Mesendoderm (in vitro differentiated cells): Measurements from ENCODE around the gene NDUFB10.

ENCODE experiments used
- DNase-seq: peaks from one replicate; pipeline ENCODE4 v3.0.0; 2013
- H2AK5ac ChIP-seq: 2 replicates; pipeline ENCODE4 v1.6.1; 2013; ENCODE audit warnings: low read length, inconsistent platforms
- H2BK120ac ChIP-seq: 2 replicates; pipeline ENCODE4 v1.6.1; 2013; ENCODE audit warnings: low read depth, mild to moderate bottlenecking, low read length, moderate library complexity, mixed read lengths
- H2BK15ac ChIP-seq: replicated peaks from 2 replicates; pipeline ENCODE4 v1.6.1; 2013; ENCODE audit warnings: low read depth, mild to moderate bottlenecking, moderate library complexity
- H2BK5ac ChIP-seq: 2 replicates; pipeline ENCODE4 v1.6.1; 2013; ENCODE audit warnings: low read length, inconsistent platforms
- H3K18ac ChIP-seq: 2 replicates; pipeline ENCODE4 v1.6.1; 2013; ENCODE audit warnings: mild to moderate bottlenecking, low read length, mixed read lengths
- H3K23ac ChIP-seq: one replicate; pipeline ENCODE4 v1.6.1; 2013; ENCODE audit warnings: low read length
- H3K27ac ChIP-seq: 2 replicates; pipeline ENCODE4 v1.5.1; 2013; ENCODE audit warnings: low read depth, mild to moderate bottlenecking, inconsistent platforms, low read length, moderate library complexity
- H3K27me3 ChIP-seq: 2 replicates; pipeline ENCODE4 v1.6.1; 2013; ENCODE audit warnings: low read length, control low read depth, mild to moderate bottlenecking, inconsistent platforms; ENCODE audit not compliant: insufficient read depth, poor library complexity
- H3K36me3 ChIP-seq: 2 replicates; pipeline ENCODE4 v1.6.1; 2013; ENCODE audit warnings: low read length, inconsistent platforms; ENCODE audit not compliant: control insufficient read depth, insufficient read depth
- H3K4ac ChIP-seq: one replicate; pipeline ENCODE4 v1.6.1; 2013; ENCODE audit warnings: low read depth, mild to moderate bottlenecking, low read length, moderate library complexity
- H3K4me1 ChIP-seq: 2 replicates; pipeline ENCODE4 v1.6.1; 2013; ENCODE audit warnings: low read depth, low read length, inconsistent platforms; ENCODE audit not compliant: control insufficient read depth
- H3K4me2 ChIP-seq: 2 replicates; pipeline ENCODE4 v1.6.1; 2013; ENCODE audit warnings: low read length
- H3K4me3 ChIP-seq: 2 replicates; pipeline ENCODE4 v1.5.1; 2013; ENCODE audit warnings: mild to moderate bottlenecking, low read length
- H3K56ac ChIP-seq: one replicate; pipeline ENCODE4 v1.6.1; 2013; ENCODE audit warnings: low read length
- H3K79me1 ChIP-seq: 2 replicates; pipeline ENCODE4 v1.6.1; 2013; ENCODE audit warnings: low read length, inconsistent platforms
- H3K79me2 ChIP-seq: 2 replicates; pipeline ENCODE4 v1.6.1; 2013; ENCODE audit warnings: mild to moderate bottlenecking, low read length; ENCODE audit not compliant: control insufficient read depth, insufficient read depth
- H3K9ac ChIP-seq: 2 replicates; pipeline ENCODE4 v1.6.1; 2013; ENCODE audit warnings: low read length, inconsistent platforms
- H4K5ac ChIP-seq: one replicate; pipeline ENCODE4 v1.6.1; 2013; ENCODE audit warnings: low read length
- H4K8ac ChIP-seq: one replicate; pipeline ENCODE4 v1.6.1; 2013; ENCODE audit warnings: low read depth, mild to moderate bottlenecking, control low read depth, low read length, moderate library complexity
- WGBS: extraction: QIAGEN DNeasy Blood & Tissue Kit; methylation state at CpG from one replicate; pipeline ENCODE4 v1.1.7; 2013; ENCODE audit warnings: low lambda C conversion rate, missing lambda C conversion rate; ENCODE audit not compliant: insufficient coverage; ENCODE audit errors: extremely low coverage; 5-methylcytosine and 5-hydroxymethylcytosine counted together

NDUFB10 gene

GRCh38 chr16:2003231-2003826 is 44.0 kb downstream of the NDUFB10 start:
- WGBS, result no CpG with 5 or more reads among the region's 8 CpGs

GRCh38 chr16:2003827-2004641 is 44.7 kb downstream of the NDUFB10 start:
- Histone ChIP-seq H3K9ac (peak overlapping the region; percentile 51), H2BK15ac (no peak overlapping the region), H3K27ac (no peak overlapping the region), H3K18ac (no peak overlapping the region), H2BK120ac (no peak overlapping the region), H3K36me3 (peaks cover 18% of the 10 kb centered on the region), H4K8ac (no peak overlapping the region), H3K79me2 (peaks cover 38% of the 10 kb centered on the region), H3K23ac (no peak overlapping the region), H2BK5ac (no peak overlapping the region), H3K56ac (peak overlapping the region; percentile 67), H3K79me1 (peaks cover 31% of the 10 kb centered on the region), H3K4me1 (peaks cover 9% of the 10 kb centered on the region), H3K4ac (no peak overlapping the region), H3K4me3 (no peak overlapping the region), H3K27me3 (no peaks in the 10 kb centered on the region), H3K4me2 (no peak overlapping the region), H2AK5ac (no peak overlapping the region), H4K5ac (no peak overlapping the region)
- no CpG with 5 or more reads among the region's 36 CpGs for WGBS
- peak; percentile 98 for DNase-seq

More at GRCh38 chr16:2003231-2003826, 44.0 kb downstream of the NDUFB10 start:
- Histone ChIP-seq H2BK5ac (no peak overlapping the region), H3K4ac (no peak overlapping the region), H3K18ac (no peak overlapping the region), H4K8ac (no peak overlapping the region), H2BK120ac (no peak overlapping the region), H2BK15ac (no peak overlapping the region), H3K27ac (no peak overlapping the region), H3K56ac (peak overlapping the region; percentile 27), H3K23ac (no peak overlapping the region), H4K5ac (no peak overlapping the region), H3K36me3 (peaks cover 19% of the 10 kb centered on the region), H3K9ac (peak overlapping the region; percentile 51), H3K4me2 (no peak overlapping the region), H3K4me1 (peaks cover 6% of the 10 kb centered on the region), H2AK5ac (no peak overlapping the region), H3K79me2 (peaks cover 31% of the 10 kb centered on the region), H3K4me3 (no peak overlapping the region), H3K79me1 (peaks cover 27% of the 10 kb centered on the region), H3K27me3 (no peaks in the 10 kb centered on the region)
- DNase-seq, result no peak

GRCh38 chr16:2004795-2005517 is 45.6 kb downstream of the NDUFB10 start:
- Histone ChIP-seq H2AK5ac (no peak overlapping the region), H2BK15ac (no peak overlapping the region), H3K36me3 (peaks cover 15% of the 10 kb centered on the region), H3K79me2 (peaks cover 43% of the 10 kb centered on the region), H3K4me2 (no peak overlapping the region), H3K79me1 (peaks cover 31% of the 10 kb centered on the region), H4K5ac (no peak overlapping the region), H3K4me1 (peaks cover 9% of the 10 kb centered on the region), H2BK5ac (no peak overlapping the region), H3K4me3 (no peak overlapping the region), H3K27ac (no peak overlapping the region), H3K18ac (no peak overlapping the region), H3K23ac (no peak overlapping the region), H4K8ac (no peak overlapping the region), H3K9ac (no peak overlapping the region), H3K56ac (peak overlapping the region; percentile 30), H3K27me3 (no peaks in the 10 kb centered on the region), H2BK120ac (no peak overlapping the region), H3K4ac (no peak overlapping the region)
- no CpG with 5 or more reads among the region's 34 CpGs for WGBS
- DNase-seq, result no peak

GRCh38 chr16:2005646-2006045 is 46.3 kb downstream of the NDUFB10 start:
- DNase-seq, result no peak

GRCh38 chr16:2006317-2006716 is 47.0 kb downstream of the NDUFB10 start:
- WGBS, result no CpG with 5 or more reads among the region's 8 CpGs
- no peak for DNase-seq
- Histone ChIP-seq H3K4ac (no peak overlapping the region), H2BK5ac (no peak overlapping the region), H3K4me1 (peaks cover 12% of the 10 kb centered on the region), H3K36me3 (peaks cover 13% of the 10 kb centered on the region), H2BK15ac (no peak overlapping the region), H3K9ac (peak overlapping the region; percentile 12), H3K18ac (no peak overlapping the region), H3K27me3 (no peaks in the 10 kb centered on the region), H2BK120ac (no peak overlapping the region), H3K56ac (no peak overlapping the region), H3K27ac (no peak overlapping the region), H3K23ac (no peak overlapping the region), H2AK5ac (no peak overlapping the region), H4K5ac (no peak overlapping the region), H3K79me2 (peaks cover 43% of the 10 kb centered on the region), H3K79me1 (peaks cover 34% of the 10 kb centered on the region), H4K8ac (no peak overlapping the region), H3K4me2 (no peak overlapping the region), H3K4me3 (no peak overlapping the region)

More at GRCh38 chr16:2005646-2006045, 46.3 kb downstream of the NDUFB10 start:
- H3K9ac ChIP-seq, result no peak overlapping the region
- no peaks in the 10 kb centered on the region for H3K27me3 ChIP-seq
- no peak overlapping the region for H3K4me2 ChIP-seq
- no peak overlapping the region for H3K4me3 ChIP-seq
- WGBS, result no CpG with 5 or more reads among the region's 21 CpGs
- H2AK5ac ChIP-seq, result no peak overlapping the region
- no peak overlapping the region for H2BK15ac ChIP-seq
- H3K79me1 ChIP-seq, result peaks cover 34% of the 10 kb centered on the region
- H3K23ac ChIP-seq, result no peak overlapping the region
- H3K18ac ChIP-seq, result no peak overlapping the region
- H3K4ac ChIP-seq, result no peak overlapping the region
- H3K36me3 ChIP-seq, result peaks cover 13% of the 10 kb centered on the region
- H3K4me1 ChIP-seq, result peaks cover 12% of the 10 kb centered on the region
- no peak overlapping the region for H4K5ac ChIP-seq
- no peak overlapping the region for H3K27ac ChIP-seq
- H3K79me2 ChIP-seq, result peaks cover 43% of the 10 kb centered on the region
- no peak overlapping the region for H2BK120ac ChIP-seq
- H3K56ac ChIP-seq, result no peak overlapping the region
- no peak overlapping the region for H2BK5ac ChIP-seq
- no peak overlapping the region for H4K8ac ChIP-seq
